AG09309 (cell line): ENCODE data around the gene SRSF7.

Experiments used
- DNase-seq: peaks from one replicate; pipeline ENCODE4 v3.0.0-alpha.2; 2010; ENCODE audit warnings: low read depth
- H3K4me3 ChIP-seq: 2 replicates; pipeline ENCODE4 v1.5.1; 2011; ENCODE audit warnings: mild to moderate bottlenecking, low read depth, low read length, moderate library complexity; ENCODE audit not compliant: control insufficient read depth
- CTCF ChIP-seq: IDR thresholded peaks from 2 replicates; pipeline ENCODE4 v1.5.1; 2011; ENCODE audit warnings: mild to moderate bottlenecking, low read depth, low read length, inconsistent platforms; ENCODE audit not compliant: insufficient read depth, control insufficient read depth; ENCODE audit errors: missing control alignments

The SRSF7 gene

GRCh38 chr2:38754506-38754905 lies 3.3 kb upstream of the SRSF7 start:
- DNase-seq, result no peak
- no peak for TF ChIP-seq CTCF
- H3K4me3 ChIP-seq, result no peak overlapping the region

- H3K4me3 ChIP-seq, result no peak overlapping the region
- TF ChIP-seq CTCF, result no peak
- no peak for DNase-seq
Measured at GRCh38 chr2:38754049-38754448, 2.9 kb upstream of the SRSF7 start.

- no peak for TF ChIP-seq CTCF
- peak overlapping the region; percentile 53 for H3K4me3 ChIP-seq
- DNase-seq, result no peak
Measured at GRCh38 chr2:38751596-38752410, 642 bp upstream of the SRSF7 start.

- no peak for TF ChIP-seq CTCF
- peak overlapping the region; percentile 88 for H3K4me3 ChIP-seq
- no peak for DNase-seq
Measured at GRCh38 chr2:38750011-38750890, 910 bp downstream of the SRSF7 start.

GRCh38 chr2:38748943-38749804 lies 2.0 kb downstream of the SRSF7 start:
- no peak for TF ChIP-seq CTCF
- peak overlapping the region; percentile 88 for H3K4me3 ChIP-seq
- no peak for DNase-seq

- TF ChIP-seq CTCF, result no peak
- no peak overlapping the region for H3K4me3 ChIP-seq
- DNase-seq, result no peak
Measured at GRCh38 chr2:38748391-38748790, 2.8 kb downstream of the SRSF7 start.
